ENCODE results near the gene AMPD3. TPM values are rescaled to one million over a fixed set of nuclear protein-coding genes. Genes with fewer than 3 reads are reported as not detected.

Gene AMPD3
- total and polyA plus RNA-seq, 2 of the 13 experiments (the other 11 are each of a cell fraction or from before 2014, with no cell fraction given), result 0.33 to 2.3 TPM

DNA sequence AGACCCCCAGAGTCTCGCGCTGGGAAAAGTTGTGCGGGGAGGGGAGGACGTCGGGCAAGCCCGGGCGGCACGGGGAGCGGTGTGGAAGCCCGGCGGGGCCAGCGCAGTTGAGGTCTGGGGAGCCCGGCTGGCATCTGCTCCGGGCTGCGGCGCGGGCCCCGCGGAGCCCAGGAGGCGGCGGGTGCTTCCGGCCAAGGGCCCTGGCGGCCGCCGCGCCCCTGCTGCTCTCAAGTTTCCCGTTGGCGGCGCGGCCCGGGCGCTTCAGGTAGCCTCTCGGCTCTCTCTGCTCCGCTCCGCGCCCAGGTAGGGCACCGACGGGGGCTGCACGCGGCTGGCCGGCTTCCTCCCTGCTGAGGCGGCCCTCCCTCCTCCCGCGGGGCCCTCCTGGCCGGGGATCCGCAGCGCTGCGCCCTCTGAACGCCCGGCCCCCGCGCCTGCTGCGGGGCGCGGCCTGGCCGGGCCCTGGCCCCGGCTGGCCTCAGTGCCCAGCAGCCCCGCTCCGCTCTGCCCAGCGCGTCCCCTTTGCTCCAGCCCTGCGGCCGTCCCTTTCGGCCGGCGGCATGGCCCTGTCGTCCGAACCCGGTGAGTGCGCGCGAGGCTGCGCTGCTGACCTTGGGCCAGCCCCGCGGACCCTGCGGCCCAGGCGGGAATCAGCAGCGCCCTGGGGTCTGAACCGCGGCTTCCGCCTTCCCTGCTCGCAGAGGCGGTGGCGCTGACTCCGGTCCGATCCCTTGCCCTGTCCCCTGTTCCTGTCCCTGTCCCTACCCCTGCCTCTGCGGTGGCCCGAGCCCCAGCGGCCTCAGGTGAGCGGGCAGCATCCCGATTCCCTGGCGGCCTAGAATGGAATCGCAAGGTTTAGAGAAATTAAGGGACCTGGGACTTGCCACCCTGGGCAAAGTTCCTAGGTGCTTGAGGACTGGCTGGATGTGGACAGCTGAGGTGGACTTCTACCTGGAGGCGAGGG is 4.3 kb upstream of the AMPD3 start (continued):
- TF ChIP-seq, protein P1, sequence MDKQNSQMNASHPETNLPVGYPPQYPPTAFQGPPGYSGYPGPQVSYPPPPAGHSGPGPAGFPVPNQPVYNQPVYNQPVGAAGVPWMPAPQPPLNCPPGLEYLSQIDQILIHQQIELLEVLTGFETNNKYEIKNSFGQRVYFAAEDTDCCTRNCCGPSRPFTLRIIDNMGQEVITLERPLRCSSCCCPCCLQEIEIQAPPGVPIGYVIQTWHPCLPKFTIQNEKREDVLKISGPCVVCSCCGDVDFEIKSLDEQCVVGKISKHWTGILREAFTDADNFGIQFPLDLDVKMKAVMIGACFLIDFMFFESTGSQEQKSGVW (CRISPR knock-in tag; IDR thresholded peaks at IDR 0.05; ENCODE audit: borderline replicate concordance), result no peak
- TF ChIP-seq GZF1 (CRISPR knock-in tag; IDR thresholded peaks at IDR 0.05), result 0 out of 2 replicates have a peak, but pooled peaks have one; percentile 34
- 0 out of 2 replicates have a peak, but pooled peaks have one; percentile 54 for TF ChIP-seq ZBTB7B (CRISPR knock-in tag; IDR thresholded peaks at IDR 0.05)
- TF ChIP-seq CHD2 (IDR thresholded peaks at IDR 0.05; ENCODE audit: low read depth, low read length), result no peak
- TF ChIP-seq UBTF (CRISPR knock-in tag; IDR thresholded peaks at IDR 0.05), result peak; percentile 96
- TF ChIP-seq, protein P2, sequence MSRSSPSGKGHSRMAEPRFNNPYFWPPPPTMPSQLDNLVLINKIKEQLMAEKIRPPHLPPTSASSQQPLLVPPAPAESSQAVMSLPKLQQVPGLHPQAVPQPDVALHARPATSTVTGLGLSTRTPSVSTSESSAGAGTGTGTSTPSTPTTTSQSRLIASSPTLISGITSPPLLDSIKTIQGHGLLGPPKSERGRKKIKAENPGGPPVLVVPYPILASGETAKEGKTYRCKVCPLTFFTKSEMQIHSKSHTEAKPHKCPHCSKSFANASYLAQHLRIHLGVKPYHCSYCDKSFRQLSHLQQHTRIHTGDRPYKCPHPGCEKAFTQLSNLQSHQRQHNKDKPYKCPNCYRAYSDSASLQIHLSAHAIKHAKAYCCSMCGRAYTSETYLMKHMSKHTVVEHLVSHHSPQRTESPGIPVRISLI (CRISPR knock-in tag; IDR thresholded peaks at IDR 0.05; ENCODE audit: borderline replicate concordance), result no peak
- no peak for TF ChIP-seq NR2F6 (IDR thresholded peaks at IDR 0.05)
- TF ChIP-seq NR2F6 (CRISPR knock-in tag; IDR thresholded peaks at IDR 0.05), result peak; percentile 14; the same call in 1 of the 2 replicates
- peak; percentile 74; the same call in 1 of the 2 replicates for TF ChIP-seq MTF2 (CRISPR knock-in tag; IDR thresholded peaks at IDR 0.05; ENCODE audit: borderline replicate concordance)
- TF ChIP-seq ATRX (CRISPR knock-in tag; IDR thresholded peaks at IDR 0.05; ENCODE audit: borderline replicate concordance), result no peak
- no peak for TF ChIP-seq ZNF501 (CRISPR knock-in tag; IDR thresholded peaks at IDR 0.05)
- TF ChIP-seq SP1 (IDR thresholded peaks at IDR 0.05), result no peak
- TF ChIP-seq SP1 (CRISPR knock-in tag; IDR thresholded peaks at IDR 0.05), result no peak
- no peak for TF ChIP-seq PHF5A (CRISPR knock-in tag; IDR thresholded peaks at IDR 0.05; ENCODE audit: low read depth, unreplicated experiment)
- peak; percentile 17; the same call in 1 of the 2 replicates for TF ChIP-seq HOXA3 (CRISPR knock-in tag; IDR thresholded peaks at IDR 0.05)
- 0 out of 2 replicates have a peak, but pooled peaks have one; percentile 45 for TF ChIP-seq EED (CRISPR knock-in tag; IDR thresholded peaks at IDR 0.05)
- 0 out of 2 replicates have a peak, but pooled peaks have one; percentile 28 for TF ChIP-seq ARNT2 (CRISPR knock-in tag; IDR thresholded peaks at IDR 0.05; ENCODE audit: low read depth)
- TF ChIP-seq JUN (CRISPR knock-in tag; IDR thresholded peaks at IDR 0.05), result no peak
- TF ChIP-seq XRCC5 (optimal IDR thresholded peaks at IDR 0.05; ENCODE audit: low read length), result peak; percentile 82
- TF ChIP-seq NRL (CRISPR knock-in tag; IDR thresholded peaks at IDR 0.05; ENCODE audit: borderline replicate concordance), result no peak
- TF ChIP-seq SALL1 (CRISPR knock-in tag; IDR thresholded peaks at IDR 0.05), result 0 out of 2 replicates have a peak, but pooled peaks have one; percentile 41
- peak; percentile 59 for TF ChIP-seq ZFX (CRISPR knock-in tag; IDR thresholded peaks at IDR 0.05; ENCODE audit: low read depth)
- TF ChIP-seq ZNF280D (CRISPR knock-in tag; IDR thresholded peaks at IDR 0.05), result no peak

Measured in HepG2 (cell line).